HepG2 (cell line): ENCODE data around the gene CD7. TPM values are rescaled to one million over a fixed set of nuclear protein-coding genes. Genes with fewer than 3 reads are reported as not detected.

ENCODE experiments used
- ARNT2 ChIP-seq: sonication (generic); formaldehyde crosslinking; IDR thresholded peaks from 2 replicates; pipeline ENCODE4 v1.8.0; 2022; ENCODE audit warnings: mild to moderate bottlenecking, low read depth, missing genetic modification reagents, moderate library complexity
- FOXP1 ChIP-seq, 2 experiments: fragments of 450-650 bp in 1 of 2; IDR thresholded peaks; 2 replicates each; pipeline ENCODE4 v1.6.1; 2017 to 2018; ENCODE audit warnings: antibody characterized with exemption in 1 of 2
- KDM2A ChIP-seq: sonication (generic); formaldehyde crosslinking; IDR thresholded peaks from 2 replicates; pipeline ENCODE4 v1.4.0; 2020; ENCODE audit warnings: low read depth, missing genetic modification reagents, borderline replicate concordance
- MED8 ChIP-seq: sonication (generic); formaldehyde crosslinking; IDR thresholded peaks from 2 replicates; pipeline ENCODE4 v1.8.1; 2023; ENCODE audit warnings: mild to moderate bottlenecking, missing genetic modification reagents; ENCODE audit not compliant: insufficient replicate concordance
- MTF1 ChIP-seq: sonication (generic); formaldehyde crosslinking; IDR thresholded peaks from 2 replicates; pipeline ENCODE4 v1.5.0; 2020; ENCODE audit warnings: missing genetic modification reagents
- NBN ChIP-seq: fragments of 450-650 bp; conservative IDR thresholded peaks from 2 replicates; pipeline ENCODE4 v1.6.1; 2017
- PRMT3 ChIP-seq: sonication (generic); formaldehyde crosslinking; IDR thresholded peaks from 2 replicates; pipeline ENCODE4 v1.8.1; 2022; ENCODE audit warnings: low read depth, mild to moderate bottlenecking, moderate library complexity, missing genetic modification reagents, borderline replicate concordance
- ZMAT3 ChIP-seq: sonication (generic); formaldehyde crosslinking; conservative IDR thresholded peaks from 2 replicates; pipeline ENCODE4 v1.7.0; 2021; ENCODE audit warnings: missing genetic modification reagents
- ZNF10 ChIP-seq: sonication (generic); formaldehyde crosslinking; IDR thresholded peaks from 2 replicates; pipeline ENCODE4 v1.4.0; 2020; ENCODE audit warnings: mild to moderate bottlenecking, low read depth, missing genetic modification reagents, borderline replicate concordance
- ZNF263 ChIP-seq: sonication (generic); formaldehyde crosslinking; IDR thresholded peaks from 2 replicates; pipeline ENCODE4 v1.4.0; 2020; ENCODE audit warnings: missing genetic modification reagents
- ZNF333 ChIP-seq: sonication (generic); formaldehyde crosslinking; IDR thresholded peaks from 2 replicates; pipeline ENCODE4 v1.4.0; 2020; ENCODE audit warnings: mild to moderate bottlenecking, missing genetic modification reagents, borderline replicate concordance
- ZNF589 ChIP-seq: sonication (generic); formaldehyde crosslinking; conservative IDR thresholded peaks from 2 replicates; pipeline ENCODE4 v1.8.0; 2022; ENCODE audit warnings: mild to moderate bottlenecking, moderate library complexity, missing genetic modification reagents
- ZNF891 ChIP-seq: sonication (generic); formaldehyde crosslinking; IDR thresholded peaks from 2 replicates; pipeline ENCODE4 v1.5.0; 2020; ENCODE audit warnings: mild to moderate bottlenecking, missing genetic modification reagents
- polyA plus RNA-seq, 8 experiments: library from polyadenylated mRNA; depleted of rRNA in 3 of 8; stranded (reverse) in 7 of 8; unstranded in 1 of 8; fragments of >200 nt; fragmentation: Illumina TruSeq in 4 of 8; extraction: Trizol in 4 of 8; gene quantifications; 2 replicates each; pipeline versions ENCODE4 v1.2.1 to v1.2.3, GENCODE V29; 2011 to 2016; ENCODE audit warnings: low read depth in 4 of 8, missing spikeins in 1 of 8, mixed read lengths in 1 of 8; ENCODE audit not compliant: insufficient read depth in 1 of 8
- total RNA-seq, 5 experiments: library from RNA; depleted of rRNA; stranded (reverse); fragments of >200 nt; fragmentation: Illumina TruSeq; extraction: Trizol; gene quantifications; 2 replicates each; pipeline ENCODE4 v1.2.3, GENCODE V29; 2016; ENCODE audit warnings: low read depth in 1 of 5
- TF ChIP-seq, protein P1 (sequence below): sonication (generic); formaldehyde crosslinking; IDR thresholded peaks from 2 replicates; pipeline ENCODE4 v1.5.1; 2020; ENCODE audit warnings: mild to moderate bottlenecking, missing genetic modification reagents, moderate library complexity
- TF ChIP-seq, protein P2 (sequence below): sonication (generic); formaldehyde crosslinking; IDR thresholded peaks from 2 replicates; pipeline ENCODE4 v1.4.0; 2020; ENCODE audit warnings: missing genetic modification reagents, low read depth, mild to moderate bottlenecking, borderline replicate concordance
- TF ChIP-seq, protein P3 (sequence below): sonication (generic); formaldehyde crosslinking; IDR thresholded peaks from 2 replicates; pipeline ENCODE4 v1.5.0; 2020; ENCODE audit warnings: mild to moderate bottlenecking, missing genetic modification reagents, borderline replicate concordance
- TF ChIP-seq, protein P4 (sequence below): sonication (generic); formaldehyde crosslinking; IDR thresholded peaks from 2 replicates; pipeline ENCODE4 v1.4.0; 2020; ENCODE audit warnings: missing genetic modification reagents, borderline replicate concordance

CD7 gene
- total and polyA plus RNA-seq, 2 of the 13 experiments (the other 11 are each of a cell fraction or from before 2014, with no cell fraction given): 67.6 to 76.4 TPM

DNA sequence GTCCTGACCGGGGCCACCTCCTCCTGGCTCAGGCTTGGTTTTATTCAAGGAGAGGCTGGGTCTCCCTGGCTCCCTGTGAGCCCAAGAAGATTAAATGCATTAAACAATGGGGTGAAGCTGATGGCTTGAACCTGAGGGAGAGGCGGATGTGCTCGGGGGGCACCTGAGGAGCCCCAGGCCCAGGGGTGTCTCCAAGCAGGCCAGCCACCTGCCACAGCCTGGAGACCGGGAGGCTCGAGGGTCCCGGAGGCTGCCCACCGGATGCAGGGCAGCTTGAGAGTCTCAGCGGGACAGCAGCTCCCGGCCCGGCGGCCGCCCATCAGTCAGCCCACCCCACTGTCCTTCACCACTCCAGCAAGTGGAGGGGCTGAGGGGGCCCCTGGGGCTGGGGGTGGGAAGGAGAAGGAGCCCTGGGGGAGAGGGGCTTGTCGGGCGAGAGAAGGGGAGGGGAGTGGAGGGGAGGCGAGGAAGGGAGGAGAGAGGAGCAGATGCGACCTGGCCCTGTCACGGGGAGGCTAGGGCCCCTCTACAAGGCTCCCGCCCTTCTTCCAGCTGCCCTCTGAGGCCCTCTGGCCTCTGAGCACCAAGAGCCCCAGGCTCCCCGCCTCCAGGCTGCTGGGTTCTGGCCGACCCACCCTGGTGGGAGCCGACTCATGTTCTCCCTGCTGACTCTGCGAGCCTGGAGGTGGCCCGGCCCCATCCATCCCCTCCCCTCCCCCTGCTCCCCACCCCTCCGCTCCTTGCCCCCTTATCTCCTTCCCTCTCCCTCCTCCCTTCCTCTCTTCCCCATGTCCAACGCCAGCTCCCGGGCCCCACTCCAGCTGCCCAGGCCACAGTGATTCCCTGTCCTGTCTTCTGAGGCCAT lies 13.2 kb downstream of the CD7 start (continued):
- TF ChIP-seq, protein P1, sequence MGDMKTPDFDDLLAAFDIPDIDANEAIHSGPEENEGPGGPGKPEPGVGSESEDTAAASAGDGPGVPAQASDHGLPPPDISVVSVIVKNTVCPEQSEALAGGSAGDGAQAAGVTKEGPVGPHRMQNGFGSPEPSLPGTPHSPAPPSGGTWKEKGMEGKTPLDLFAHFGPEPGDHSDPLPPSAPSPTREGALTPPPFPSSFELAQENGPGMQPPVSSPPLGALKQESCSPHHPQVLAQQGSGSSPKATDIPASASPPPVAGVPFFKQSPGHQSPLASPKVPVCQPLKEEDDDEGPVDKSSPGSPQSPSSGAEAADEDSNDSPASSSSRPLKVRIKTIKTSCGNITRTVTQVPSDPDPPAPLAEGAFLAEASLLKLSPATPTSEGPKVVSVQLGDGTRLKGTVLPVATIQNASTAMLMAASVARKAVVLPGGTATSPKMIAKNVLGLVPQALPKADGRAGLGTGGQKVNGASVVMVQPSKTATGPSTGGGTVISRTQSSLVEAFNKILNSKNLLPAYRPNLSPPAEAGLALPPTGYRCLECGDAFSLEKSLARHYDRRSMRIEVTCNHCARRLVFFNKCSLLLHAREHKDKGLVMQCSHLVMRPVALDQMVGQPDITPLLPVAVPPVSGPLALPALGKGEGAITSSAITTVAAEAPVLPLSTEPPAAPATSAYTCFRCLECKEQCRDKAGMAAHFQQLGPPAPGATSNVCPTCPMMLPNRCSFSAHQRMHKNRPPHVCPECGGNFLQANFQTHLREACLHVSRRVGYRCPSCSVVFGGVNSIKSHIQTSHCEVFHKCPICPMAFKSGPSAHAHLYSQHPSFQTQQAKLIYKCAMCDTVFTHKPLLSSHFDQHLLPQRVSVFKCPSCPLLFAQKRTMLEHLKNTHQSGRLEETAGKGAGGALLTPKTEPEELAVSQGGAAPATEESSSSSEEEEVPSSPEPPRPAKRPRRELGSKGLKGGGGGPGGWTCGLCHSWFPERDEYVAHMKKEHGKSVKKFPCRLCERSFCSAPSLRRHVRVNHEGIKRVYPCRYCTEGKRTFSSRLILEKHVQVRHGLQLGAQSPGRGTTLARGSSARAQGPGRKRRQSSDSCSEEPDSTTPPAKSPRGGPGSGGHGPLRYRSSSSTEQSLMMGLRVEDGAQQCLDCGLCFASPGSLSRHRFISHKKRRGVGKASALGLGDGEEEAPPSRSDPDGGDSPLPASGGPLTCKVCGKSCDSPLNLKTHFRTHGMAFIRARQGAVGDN (CRISPR knock-in tag): no peak
- TF ChIP-seq, protein P2, sequence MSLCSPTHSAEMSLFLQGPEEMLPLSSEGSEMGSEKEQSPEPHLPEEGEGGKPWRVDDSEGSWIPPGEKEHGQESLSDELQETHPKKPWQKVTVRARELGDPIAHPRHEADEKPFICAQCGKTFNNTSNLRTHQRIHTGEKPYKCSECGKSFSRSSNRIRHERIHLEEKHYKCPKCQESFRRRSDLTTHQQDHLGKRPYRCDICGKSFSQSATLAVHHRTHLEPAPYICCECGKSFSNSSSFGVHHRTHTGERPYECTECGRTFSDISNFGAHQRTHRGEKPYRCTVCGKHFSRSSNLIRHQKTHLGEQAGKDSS (CRISPR knock-in tag): peak; percentile 29; the same call in 1 of the 2 replicates
- TF ChIP-seq PRMT3 (no peak), ZNF333 (CRISPR knock-in tag) (0 out of 2 replicates have a peak, but pooled peaks have one; percentile 62), KDM2A (CRISPR knock-in tag) (0 out of 2 replicates have a peak, but pooled peaks have one; percentile 1), ZMAT3 (no peak), ARNT2 (CRISPR knock-in tag) (0 out of 2 replicates have a peak, but pooled peaks have one; percentile 15), ZNF10 (CRISPR knock-in tag) (no peak), ZNF891 (CRISPR knock-in tag) (0 out of 2 replicates have a peak, but pooled peaks have one; percentile 19), MED8 (CRISPR knock-in tag) (peak; percentile 16), ZNF263 (CRISPR knock-in tag) (peak; percentile 72), NBN (no peak), ZNF589 (CRISPR knock-in tag) (no peak), MTF1 (CRISPR knock-in tag) (no peak), FOXP1 (IDR thresholded peaks at IDR 0.05) (no peak), FOXP1 (CRISPR knock-in tag; IDR thresholded peaks at IDR 0.05) (no peak)
- TF ChIP-seq, protein P3, sequence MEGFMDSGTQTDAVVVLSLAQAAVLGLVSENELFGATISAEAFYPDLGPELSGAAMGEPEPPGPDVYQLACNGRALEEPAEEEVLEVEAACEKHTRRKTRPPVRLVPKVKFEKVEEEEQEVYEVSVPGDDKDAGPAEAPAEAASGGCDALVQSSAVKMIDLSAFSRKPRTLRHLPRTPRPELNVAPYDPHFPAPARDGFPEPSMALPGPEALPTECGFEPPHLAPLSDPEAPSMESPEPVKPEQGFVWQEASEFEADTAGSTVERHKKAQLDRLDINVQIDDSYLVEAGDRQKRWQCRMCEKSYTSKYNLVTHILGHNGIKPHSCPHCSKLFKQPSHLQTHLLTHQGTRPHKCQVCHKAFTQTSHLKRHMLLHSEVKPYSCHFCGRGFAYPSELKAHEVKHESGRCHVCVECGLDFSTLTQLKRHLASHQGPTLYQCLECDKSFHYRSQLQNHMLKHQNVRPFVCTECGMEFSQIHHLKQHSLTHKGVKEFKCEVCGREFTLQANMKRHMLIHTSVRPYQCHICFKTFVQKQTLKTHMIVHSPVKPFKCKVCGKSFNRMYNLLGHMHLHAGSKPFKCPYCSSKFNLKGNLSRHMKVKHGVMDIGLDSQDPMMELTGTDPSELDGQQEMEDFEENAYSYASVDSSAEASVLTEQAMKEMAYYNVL: 0 out of 2 replicates have a peak, but pooled peaks have one; percentile 41
- TF ChIP-seq, protein P4, sequence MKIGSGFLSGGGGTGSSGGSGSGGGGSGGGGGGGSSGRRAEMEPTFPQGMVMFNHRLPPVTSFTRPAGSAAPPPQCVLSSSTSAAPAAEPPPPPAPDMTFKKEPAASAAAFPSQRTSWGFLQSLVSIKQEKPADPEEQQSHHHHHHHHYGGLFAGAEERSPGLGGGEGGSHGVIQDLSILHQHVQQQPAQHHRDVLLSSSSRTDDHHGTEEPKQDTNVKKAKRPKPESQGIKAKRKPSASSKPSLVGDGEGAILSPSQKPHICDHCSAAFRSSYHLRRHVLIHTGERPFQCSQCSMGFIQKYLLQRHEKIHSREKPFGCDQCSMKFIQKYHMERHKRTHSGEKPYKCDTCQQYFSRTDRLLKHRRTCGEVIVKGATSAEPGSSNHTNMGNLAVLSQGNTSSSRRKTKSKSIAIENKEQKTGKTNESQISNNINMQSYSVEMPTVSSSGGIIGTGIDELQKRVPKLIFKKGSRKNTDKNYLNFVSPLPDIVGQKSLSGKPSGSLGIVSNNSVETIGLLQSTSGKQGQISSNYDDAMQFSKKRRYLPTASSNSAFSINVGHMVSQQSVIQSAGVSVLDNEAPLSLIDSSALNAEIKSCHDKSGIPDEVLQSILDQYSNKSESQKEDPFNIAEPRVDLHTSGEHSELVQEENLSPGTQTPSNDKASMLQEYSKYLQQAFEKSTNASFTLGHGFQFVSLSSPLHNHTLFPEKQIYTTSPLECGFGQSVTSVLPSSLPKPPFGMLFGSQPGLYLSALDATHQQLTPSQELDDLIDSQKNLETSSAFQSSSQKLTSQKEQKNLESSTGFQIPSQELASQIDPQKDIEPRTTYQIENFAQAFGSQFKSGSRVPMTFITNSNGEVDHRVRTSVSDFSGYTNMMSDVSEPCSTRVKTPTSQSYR: peak; percentile 8; the same call in 1 of the 2 replicates
